Endothelial cell of umbilical vein (primary cell): ENCODE results near the gene GTF3C4. TPM values are rescaled to one million over a fixed set of nuclear protein-coding genes. Genes with fewer than 3 reads are reported as not detected.

Experiments used
- BruUV-seq: library from RNA; stranded (reverse); fragments of 400-500 nt; replicated peaks from 2 replicates; lab custom pipeline; 2021; lab: Mats Ljungman, UMichigan
- CTCF ChIA-PET: fragments of 300-600, 350-600 bp; sonication (Branson Sonifier 250); formaldehyde crosslinking; loops from one replicate; lab custom pipeline; 2021; ENCODE audit warnings: antibody characterized with exemption, inconsistent platforms; lab: Charles Lee
- POLR2A ChIA-PET: fragments of 300-600, 350-600 bp; sonication (Branson Sonifier 250); formaldehyde crosslinking; loops from one replicate; lab custom pipeline; 2021; ENCODE audit warnings: antibody characterized with exemption, inconsistent platforms; lab: Charles Lee
- DNase-seq: peaks from one replicate; pipeline ENCODE4 v3.0.0-alpha.2; 2011; ENCODE audit warnings: low read depth, low spot score
- FAIRE-seq: peaks from 2 replicates; lab custom pipeline; 2011; peaks lifted over from hg19 to GRCh38; lab: Jason Lieb, UNC
- H2AFZ ChIP-seq: 2 replicates; pipeline ENCODE4 v1.6.0; 2012; ENCODE audit warnings: low read depth, low read length, control low read depth, inconsistent platforms
- H3K27ac ChIP-seq: 2 replicates; pipeline ENCODE4 v1.5.1; 2011; ENCODE audit warnings: low read depth, mild to moderate bottlenecking, control low read depth, low read length, moderate library complexity; ENCODE audit not compliant: insufficient read depth
- H3K27me3 ChIP-seq, 2 experiments: 2 replicates each; pipeline versions ENCODE4 v1.6.0 to v1.6.1; 2011; ENCODE audit warnings: low read length in 2 of 2, mixed read lengths in 1 of 2; ENCODE audit not compliant: control insufficient read depth in 2 of 2, insufficient read depth in 2 of 2
- H3K36me3 ChIP-seq, 2 experiments: 2 replicates in 1 of 2; 3 replicates in 1 of 2; pipeline ENCODE4 v1.5.1; 2011; ENCODE audit warnings: low read length in 2 of 2, mild to moderate bottlenecking in 1 of 2, moderate library complexity in 1 of 2; ENCODE audit not compliant: control insufficient read depth in 2 of 2, insufficient read depth in 2 of 2; ENCODE audit errors: extremely low read depth in 1 of 2
- H3K4me1 ChIP-seq: 3 replicates; pipeline ENCODE4 v1.5.1; 2011; ENCODE audit warnings: mild to moderate bottlenecking, low read length; ENCODE audit not compliant: control insufficient read depth, insufficient read depth; ENCODE audit errors: extremely low read depth
- H3K4me2 ChIP-seq: 2 replicates; pipeline ENCODE4 v1.6.1; 2011; ENCODE audit warnings: low read length, control low read depth, mixed read lengths; ENCODE audit not compliant: insufficient read depth
- H3K4me3 ChIP-seq, 3 experiments: fragments of 200-600 bp in 1 of 3; sonication (generic), shearing (Covaris generic) in 1 of 3; replicated peaks in 1 of 3; 2 replicates each; pipeline ENCODE4 v1.5.1; 2011 to 2016; ENCODE audit warnings: control low read depth in 3 of 3, low read length in 3 of 3, mild to moderate bottlenecking in 2 of 3, inconsistent platforms in 1 of 3, low read depth in 1 of 3, moderate library complexity in 1 of 3; ENCODE audit not compliant: insufficient read depth in 1 of 3
- H3K79me2 ChIP-seq: 2 replicates; pipeline ENCODE4 v1.6.0; 2012; ENCODE audit warnings: low read length, inconsistent platforms; ENCODE audit not compliant: control insufficient read depth, insufficient read depth
- H3K9ac ChIP-seq: replicated peaks from 2 replicates; pipeline ENCODE3; 2011; ENCODE audit warnings: low read length, control low read depth; ENCODE audit not compliant: insufficient read depth; ENCODE audit errors: extremely low read depth
- H3K9me1 ChIP-seq: replicated peaks from 3 replicates; pipeline ENCODE4 v1.6.0; 2011; ENCODE audit warnings: mild to moderate bottlenecking, low read length; ENCODE audit not compliant: control insufficient read depth, insufficient read depth; ENCODE audit errors: extremely low read depth
- H3K9me3 ChIP-seq: replicated peaks from 2 replicates; pipeline ENCODE4 v1.5.1; 2012; ENCODE audit warnings: low read length, inconsistent platforms; ENCODE audit not compliant: control insufficient read depth, insufficient read depth
- H4K20me1 ChIP-seq: replicated peaks from 2 replicates; pipeline ENCODE3; 2011; ENCODE audit warnings: mild to moderate bottlenecking, low read length; ENCODE audit not compliant: control insufficient read depth, insufficient read depth; ENCODE audit errors: extremely low read depth
- FOS ChIP-seq: IDR thresholded peaks from 2 replicates; pipeline ENCODE4 v1.6.1; 2011; ENCODE audit warnings: mild to moderate bottlenecking, low read length, moderate library complexity, borderline replicate concordance; ENCODE audit not compliant: insufficient read depth
- GATA2 ChIP-seq: IDR thresholded peaks from 2 replicates; pipeline ENCODE4 v1.7.0; 2011; ENCODE audit warnings: low read depth, mild to moderate bottlenecking, moderate library complexity, mixed read lengths, low read length; ENCODE audit not compliant: insufficient read length, insufficient read depth
- MYC ChIP-seq: IDR thresholded peaks from one replicate; pipeline ENCODE4 v1.6.1; 2011; ENCODE audit warnings: mild to moderate bottlenecking, low read depth, low read length
- POLR2AphosphoS5 ChIP-seq: IDR thresholded peaks from 2 replicates; pipeline ENCODE4 v1.6.1; 2012; ENCODE audit warnings: low read depth, mild to moderate bottlenecking, control low read depth, low read length, moderate library complexity; ENCODE audit not compliant: insufficient read depth
- dilution Hi-C: fragments of 300-500 bp; cut with MboI; formaldehyde crosslinking; loops from one replicate; pipeline ENCODE4 v1.15.0; 2019; ENCODE audit warnings: low sequenced_read_pairs; ENCODE audit not compliant: extremely low pct_ligation_motif_present
- intact Hi-C: fragments of 100-400 bp; cut with micrococcal nuclease; formaldehyde crosslinking; loops from one replicate; pipeline ENCODE4 v1.10.0; 2022
- polyA plus RNA-seq, 4 experiments: library from polyadenylated mRNA; depleted of rRNA in 3 of 4; stranded (reverse) in 3 of 4; unstranded in 1 of 4; fragments of >200 nt; gene quantifications; 2 replicates each; pipeline versions ENCODE4 v1.2.1 to v1.2.3, GENCODE V29; 2011 to 2012; ENCODE audit warnings: missing spikeins in 1 of 4
- total RNA-seq: library from RNA; stranded (reverse); gene quantifications from 2 replicates; pipeline ENCODE4 v1.2.3, GENCODE V29; 2021
- TF ChIP-seq, protein P1 (sequence below), 2 donors: IDR thresholded peaks; 1 replicate in 1 of 2; 2 replicates in 1 of 2; pipeline ENCODE4 v1.5.1; 2011; ENCODE audit warnings: low read length in 2 of 2, mild to moderate bottlenecking in 2 of 2, moderate library complexity in 2 of 2, control low read depth in 1 of 2, inconsistent platforms in 1 of 2, low read depth in 1 of 2; ENCODE audit not compliant: insufficient read depth in 1 of 2; ENCODE audit errors: extremely low read depth in 1 of 2

Gene GTF3C4
- total and polyA plus RNA-seq, 2 donors (not counting 3 experiments of a cell fraction or from before 2014, with no cell fraction given): 3.3 to 19.2 TPM

DNA sequence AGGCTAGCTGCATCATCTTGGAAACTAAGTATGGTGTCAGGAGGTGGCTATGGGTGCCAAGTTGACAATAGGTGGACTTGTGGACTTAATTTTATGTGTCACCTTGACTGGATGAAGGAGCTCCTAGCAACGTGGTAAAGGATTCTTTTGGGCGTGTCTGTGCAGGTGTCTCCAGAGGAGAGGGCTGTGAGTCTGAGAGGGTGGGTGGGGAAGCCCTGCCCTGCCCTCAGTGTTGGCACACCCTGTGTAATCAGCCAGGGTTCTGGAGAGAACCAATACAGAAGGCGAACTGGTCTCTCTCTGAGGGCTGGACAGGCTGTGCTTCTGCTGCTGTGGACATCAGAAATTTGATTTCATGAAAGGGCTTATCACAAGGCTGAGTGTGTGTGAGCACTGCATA is 61.0 kb downstream of the GTF3C4 start:
- FAIRE-seq (no peak), DNase-seq (no peak)
- H3K4me2 ChIP-seq: no peak overlapping the region
- POLR2A ChIA-PET: no interaction called here
- no peaks in the 10 kb centered on the region for H3K36me3 ChIP-seq
- H3K4me3 ChIP-seq: no peak overlapping the region
- H3K9ac ChIP-seq: no peak overlapping the region
- H3K27me3 ChIP-seq: no peaks in the 10 kb centered on the region
- H4K20me1 ChIP-seq: no peaks in the 10 kb centered on the region
- dilution Hi-C loops: no loop called here
- intact Hi-C loops: no loop called here
- CTCF ChIA-PET: interaction anchor here (1.2 kb wide), 2 partner anchors 14 to 38 kb away, joined by 3 read pairs; no protein-coding TSS in a partner anchor
- TF ChIP-seq POLR2AphosphoS5: no peak
- no peak for TF ChIP-seq MYC
- no peak for TF ChIP-seq GATA2
- TF ChIP-seq, protein P1, sequence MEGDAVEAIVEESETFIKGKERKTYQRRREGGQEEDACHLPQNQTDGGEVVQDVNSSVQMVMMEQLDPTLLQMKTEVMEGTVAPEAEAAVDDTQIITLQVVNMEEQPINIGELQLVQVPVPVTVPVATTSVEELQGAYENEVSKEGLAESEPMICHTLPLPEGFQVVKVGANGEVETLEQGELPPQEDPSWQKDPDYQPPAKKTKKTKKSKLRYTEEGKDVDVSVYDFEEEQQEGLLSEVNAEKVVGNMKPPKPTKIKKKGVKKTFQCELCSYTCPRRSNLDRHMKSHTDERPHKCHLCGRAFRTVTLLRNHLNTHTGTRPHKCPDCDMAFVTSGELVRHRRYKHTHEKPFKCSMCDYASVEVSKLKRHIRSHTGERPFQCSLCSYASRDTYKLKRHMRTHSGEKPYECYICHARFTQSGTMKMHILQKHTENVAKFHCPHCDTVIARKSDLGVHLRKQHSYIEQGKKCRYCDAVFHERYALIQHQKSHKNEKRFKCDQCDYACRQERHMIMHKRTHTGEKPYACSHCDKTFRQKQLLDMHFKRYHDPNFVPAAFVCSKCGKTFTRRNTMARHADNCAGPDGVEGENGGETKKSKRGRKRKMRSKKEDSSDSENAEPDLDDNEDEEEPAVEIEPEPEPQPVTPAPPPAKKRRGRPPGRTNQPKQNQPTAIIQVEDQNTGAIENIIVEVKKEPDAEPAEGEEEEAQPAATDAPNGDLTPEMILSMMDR (IDR thresholded peaks at IDR 0.05; ENCODE audit: extremely low read depth in 1 of 2, insufficient read depth in 1 of 2, low read depth in 1 of 2, low read length in 2 of 2): no peak
- TF ChIP-seq FOS: no peak
- H3K9me1 ChIP-seq: no peaks in the 10 kb centered on the region
- H3K9me3 ChIP-seq: no peaks in the 10 kb centered on the region
- no TSS peak for BruUV-seq
- no peaks in the 10 kb centered on the region for H3K79me2 ChIP-seq
- no peak overlapping the region for H2AFZ ChIP-seq
- no peaks in the 10 kb centered on the region for H3K4me1 ChIP-seq
- no peak overlapping the region for H3K27ac ChIP-seq
